C4-2B (cell line): ENCODE data around the gene FITM1.

Experiments used
- ZFX ChIP-seq: fragments of 450-650 bp; IDR thresholded peaks from 2 replicates; pipeline ENCODE4 v1.6.1; 2017
- TF ChIP-seq, protein P1 (sequence below): fragments of 450-650 bp; conservative IDR thresholded peaks from 2 replicates; pipeline ENCODE4 v1.5.1; 2017; ENCODE audit warnings: mild to moderate bottlenecking

DNA sequence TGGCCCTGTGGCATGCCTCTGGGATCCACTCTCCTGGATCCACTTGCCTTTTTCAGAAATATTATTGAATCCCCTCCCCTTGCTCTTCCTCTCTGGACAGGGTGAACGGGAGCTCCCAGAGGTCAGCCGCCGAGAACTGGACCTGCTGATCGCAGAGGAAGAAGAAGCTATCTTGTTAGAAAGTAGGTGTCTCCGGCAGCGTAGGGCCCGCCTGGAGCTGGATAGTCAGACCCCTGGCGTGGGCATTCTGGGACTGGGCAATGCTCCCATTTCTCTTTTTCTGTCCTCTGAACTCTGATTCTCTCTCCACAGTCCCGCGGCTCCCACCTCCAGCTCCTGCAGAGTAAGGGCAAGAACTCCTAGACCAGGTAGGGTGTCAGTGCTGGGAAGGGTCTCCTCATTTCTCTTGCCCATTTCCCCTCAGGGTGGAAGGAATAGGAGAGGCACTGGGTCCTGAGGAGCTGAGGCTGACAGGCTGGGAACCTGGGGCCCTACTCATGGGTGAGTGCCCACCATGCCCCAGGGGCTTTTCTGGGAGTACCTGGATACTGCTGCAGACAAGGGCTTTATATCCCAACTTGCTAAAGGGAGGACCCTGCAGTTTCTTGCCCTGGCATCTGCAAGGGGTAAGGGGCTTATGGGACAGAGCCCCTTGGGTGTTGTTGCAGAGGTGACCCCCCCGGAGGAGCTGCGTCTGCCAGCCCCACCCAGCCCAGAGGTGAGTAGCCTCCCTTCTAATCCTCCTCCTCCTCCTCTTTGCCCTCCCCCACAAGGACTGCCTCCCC, 46.8 kb downstream of the FITM1 start:
- TF ChIP-seq, protein P1, sequence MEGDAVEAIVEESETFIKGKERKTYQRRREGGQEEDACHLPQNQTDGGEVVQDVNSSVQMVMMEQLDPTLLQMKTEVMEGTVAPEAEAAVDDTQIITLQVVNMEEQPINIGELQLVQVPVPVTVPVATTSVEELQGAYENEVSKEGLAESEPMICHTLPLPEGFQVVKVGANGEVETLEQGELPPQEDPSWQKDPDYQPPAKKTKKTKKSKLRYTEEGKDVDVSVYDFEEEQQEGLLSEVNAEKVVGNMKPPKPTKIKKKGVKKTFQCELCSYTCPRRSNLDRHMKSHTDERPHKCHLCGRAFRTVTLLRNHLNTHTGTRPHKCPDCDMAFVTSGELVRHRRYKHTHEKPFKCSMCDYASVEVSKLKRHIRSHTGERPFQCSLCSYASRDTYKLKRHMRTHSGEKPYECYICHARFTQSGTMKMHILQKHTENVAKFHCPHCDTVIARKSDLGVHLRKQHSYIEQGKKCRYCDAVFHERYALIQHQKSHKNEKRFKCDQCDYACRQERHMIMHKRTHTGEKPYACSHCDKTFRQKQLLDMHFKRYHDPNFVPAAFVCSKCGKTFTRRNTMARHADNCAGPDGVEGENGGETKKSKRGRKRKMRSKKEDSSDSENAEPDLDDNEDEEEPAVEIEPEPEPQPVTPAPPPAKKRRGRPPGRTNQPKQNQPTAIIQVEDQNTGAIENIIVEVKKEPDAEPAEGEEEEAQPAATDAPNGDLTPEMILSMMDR = no peak
- TF ChIP-seq ZFX = no peak
